ENCODE measurements around the gene GRM1. TPM values are rescaled to one million over a fixed set of nuclear protein-coding genes. Genes with fewer than 3 reads are reported as not detected.

Gene GRM1
- total RNA-seq, 2 donors from 2014 or later = 0.68 TPM; not detected in 1

GRCh38 chr6:146363838-146364607 is 335.2 kb downstream of the GRM1 start:
- WGBS = 68% methylated on average over 7 of the region's 7 CpGs
- TF ChIP-seq POLR2AphosphoS5 (IDR thresholded peaks at IDR 0.05) (no peak), POLR2A (IDR thresholded peaks at IDR 0.05) (no peak), CTCF (IDR thresholded peaks at IDR 0.05) (no peak)
- no peaks in the 10 kb centered on the region for H3K36me3 ChIP-seq
- H3K27ac ChIP-seq = no peak overlapping the region
- DNase-seq (ENCODE audit: low spot score) = no peak
- H3K4me3 ChIP-seq = no peak overlapping the region
- H3K9me3 ChIP-seq = no peaks in the 10 kb centered on the region
- H3K4me1 ChIP-seq (replicated peaks) = no peaks in the 10 kb centered on the region
- no peaks in the 10 kb centered on the region for H3K27me3 ChIP-seq (replicated peaks; ENCODE audit: insufficient read depth)
- intact Hi-C loops (cut with DNase I) = no loop called here

GRCh38 chr6:146364816-146365594 is 336.1 kb downstream of the GRM1 start:
- TF ChIP-seq POLR2A (IDR thresholded peaks at IDR 0.05) (no peak), POLR2AphosphoS5 (IDR thresholded peaks at IDR 0.05) (no peak), CTCF (IDR thresholded peaks at IDR 0.05) (no peak)
- no peaks in the 10 kb centered on the region for H3K4me1 ChIP-seq (replicated peaks)
- H3K9me3 ChIP-seq = no peaks in the 10 kb centered on the region
- intact Hi-C loops (cut with DNase I) = no loop called here
- 74% methylated on average over 3 of the region's 3 CpGs for WGBS
- H3K4me3 ChIP-seq = no peak overlapping the region
- H3K36me3 ChIP-seq = no peaks in the 10 kb centered on the region
- H3K27me3 ChIP-seq (replicated peaks; ENCODE audit: insufficient read depth) = no peaks in the 10 kb centered on the region
- no peak for DNase-seq (ENCODE audit: low spot score)
- H3K27ac ChIP-seq = no peak overlapping the region

GRCh38 chr6:146367061-146367460 is 338.2 kb downstream of the GRM1 start:
- Histone ChIP-seq H3K36me3 (no peaks in the 10 kb centered on the region), H3K27me3 (replicated peaks; ENCODE audit: insufficient read depth) (no peaks in the 10 kb centered on the region), H3K4me1 (replicated peaks) (no peaks in the 10 kb centered on the region), H3K27ac (no peak overlapping the region), H3K9me3 (no peaks in the 10 kb centered on the region), H3K4me3 (no peak overlapping the region)
- TF ChIP-seq POLR2AphosphoS5 (IDR thresholded peaks at IDR 0.05) (no peak), POLR2A (IDR thresholded peaks at IDR 0.05) (no peak), CTCF (IDR thresholded peaks at IDR 0.05) (no peak)
- WGBS = 59% methylated on average over 1 of the region's 1 CpG
- no peak for DNase-seq (ENCODE audit: low spot score)
- intact Hi-C loops (cut with DNase I) = no loop called here

GRCh38 chr6:146369866-146370265 is 341.0 kb downstream of the GRM1 start:
- WGBS = 85% methylated on average over 1 of the region's 1 CpG

More at GRCh38 chr6:146369866-146370265, 341.0 kb downstream of the GRM1 start:
- Histone ChIP-seq H3K9me3 (no peaks in the 10 kb centered on the region), H3K4me1 (replicated peaks) (no peaks in the 10 kb centered on the region), H3K4me3 (no peak overlapping the region), H3K36me3 (no peaks in the 10 kb centered on the region), H3K27ac (no peak overlapping the region), H3K27me3 (replicated peaks; ENCODE audit: insufficient read depth) (no peaks in the 10 kb centered on the region)
- no peak for TF ChIP-seq POLR2A (IDR thresholded peaks at IDR 0.05)
- no peak for TF ChIP-seq POLR2AphosphoS5 (IDR thresholded peaks at IDR 0.05)
- no peak for TF ChIP-seq CTCF (IDR thresholded peaks at IDR 0.05)
- intact Hi-C loops (cut with DNase I) = no loop called here
- DNase-seq (ENCODE audit: low spot score) = no peak

Measured in prostate gland (tissue), 2 donors.